Measurements from ENCODE around the gene C1QTNF4. TPM values are rescaled to one million over a fixed set of nuclear protein-coding genes. Genes with fewer than 3 reads are reported as not detected.

C1QTNF4 gene
- total RNA-seq, 1 experiment from 2014 or later: 5.7 TPM

DNA sequence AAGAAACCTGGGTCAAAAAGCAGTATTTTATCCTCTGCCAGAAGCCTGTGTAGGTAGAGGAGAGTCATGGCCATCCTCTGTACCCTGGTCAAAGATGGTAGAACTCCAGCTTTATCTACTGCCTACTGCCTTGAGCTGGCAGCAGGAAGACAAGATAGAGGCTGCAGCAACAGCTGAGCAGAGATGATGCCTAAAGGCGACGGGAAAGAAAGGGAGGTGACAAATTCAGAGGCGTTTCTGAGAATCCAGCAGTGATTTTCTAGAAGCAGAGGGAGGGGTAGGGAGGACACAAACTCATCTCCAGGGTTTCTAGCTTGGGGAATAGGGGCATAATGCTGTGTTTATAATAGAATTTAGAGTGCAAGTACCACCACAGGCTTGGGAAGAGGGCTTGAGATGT, 15.5 kb upstream of the C1QTNF4 start:
- Histone ChIP-seq H2BK15ac (ENCODE audit: low read depth, low read length) (no peak overlapping the region), H4K5ac (ENCODE audit: insufficient read length, low read depth, low read length) (no peak overlapping the region), H3K23me2 (ENCODE audit: insufficient read length, low read depth, low read length, poor library complexity, severe bottlenecking) (no peaks in the 10 kb centered on the region)

More for the DNA sequence above, 15.5 kb upstream of the C1QTNF4 start:
- H3T11ph ChIP-seq (ENCODE audit: low read length): no peak overlapping the region
- H3K9me3 ChIP-seq (ENCODE audit: control insufficient read depth, low read depth, low read length): no peaks in the 10 kb centered on the region
- H3K56ac ChIP-seq (ENCODE audit: insufficient read length, low read depth, low read length): no peak overlapping the region
- no peaks in the 10 kb centered on the region for H3K4me1 ChIP-seq (ENCODE audit: insufficient read depth, low read length)
- H3K79me2 ChIP-seq (ENCODE audit: insufficient read depth, low read length): no peaks in the 10 kb centered on the region
- H2BK12ac ChIP-seq (ENCODE audit: insufficient read length, low read depth, low read length): no peak overlapping the region
- no peak overlapping the region for H4K91ac ChIP-seq (ENCODE audit: insufficient read length, low read depth, low read length)
- WGBS (ENCODE audit: extremely low coverage, insufficient read length, low lambda C conversion rate): no CpG with 5 or more reads among the region's 3 CpGs
- H4K20me1 ChIP-seq (ENCODE audit: control insufficient read depth, insufficient read depth, insufficient read length): no peaks in the 10 kb centered on the region
- no peak overlapping the region for H3K27ac ChIP-seq (ENCODE audit: insufficient read length, low read depth, low read length)
- TF ChIP-seq, protein P1, sequence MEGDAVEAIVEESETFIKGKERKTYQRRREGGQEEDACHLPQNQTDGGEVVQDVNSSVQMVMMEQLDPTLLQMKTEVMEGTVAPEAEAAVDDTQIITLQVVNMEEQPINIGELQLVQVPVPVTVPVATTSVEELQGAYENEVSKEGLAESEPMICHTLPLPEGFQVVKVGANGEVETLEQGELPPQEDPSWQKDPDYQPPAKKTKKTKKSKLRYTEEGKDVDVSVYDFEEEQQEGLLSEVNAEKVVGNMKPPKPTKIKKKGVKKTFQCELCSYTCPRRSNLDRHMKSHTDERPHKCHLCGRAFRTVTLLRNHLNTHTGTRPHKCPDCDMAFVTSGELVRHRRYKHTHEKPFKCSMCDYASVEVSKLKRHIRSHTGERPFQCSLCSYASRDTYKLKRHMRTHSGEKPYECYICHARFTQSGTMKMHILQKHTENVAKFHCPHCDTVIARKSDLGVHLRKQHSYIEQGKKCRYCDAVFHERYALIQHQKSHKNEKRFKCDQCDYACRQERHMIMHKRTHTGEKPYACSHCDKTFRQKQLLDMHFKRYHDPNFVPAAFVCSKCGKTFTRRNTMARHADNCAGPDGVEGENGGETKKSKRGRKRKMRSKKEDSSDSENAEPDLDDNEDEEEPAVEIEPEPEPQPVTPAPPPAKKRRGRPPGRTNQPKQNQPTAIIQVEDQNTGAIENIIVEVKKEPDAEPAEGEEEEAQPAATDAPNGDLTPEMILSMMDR (conservative IDR thresholded peaks at IDR 0.05): no peak
- no peak overlapping the region for H2AK5ac ChIP-seq (ENCODE audit: insufficient read length, low read length)
- H3K18ac ChIP-seq (ENCODE audit: insufficient read length, low read depth, low read length): no peak overlapping the region
- H3K36me3 Mint-ChIP-seq (ENCODE audit: insufficient read depth in 1 of 3, low read depth in 3 of 3): peaks cover 0 to 4% (median 2%) of the 10 kb centered on the region in 3 experiments; a peak in 2 of 7 replicates
- no peak overlapping the region for H2BK120ac ChIP-seq (ENCODE audit: low read depth, low read length, poor library complexity, severe bottlenecking)
- no peak overlapping the region for H3K23ac ChIP-seq (ENCODE audit: insufficient read length, low read depth, low read length)
- H2BK20ac ChIP-seq (ENCODE audit: low read depth, low read length, poor library complexity, severe bottlenecking): no peak overlapping the region
- H3K14ac ChIP-seq (ENCODE audit: insufficient read depth, low read length): no peak overlapping the region
- H2BK5ac ChIP-seq (ENCODE audit: insufficient read length, low read length): no peak overlapping the region
- H3K4me3 Mint-ChIP-seq: no peak overlapping the region
- no peaks in the 10 kb centered on the region for H3K27me3 Mint-ChIP-seq (ENCODE audit: low read depth)
- H3K79me1 ChIP-seq (ENCODE audit: insufficient read depth, low read depth, low read length, poor library complexity, severe bottlenecking): no peaks in the 10 kb centered on the region
- H4K8ac ChIP-seq (replicated peaks; ENCODE audit: insufficient read length, low read depth, low read length): no peak overlapping the region
- H3K27ac Mint-ChIP-seq: no peak overlapping the region
- no peak overlapping the region for H3K4ac ChIP-seq (ENCODE audit: low read depth, low read length)
- H3K9me3 Mint-ChIP-seq: no peaks in the 10 kb centered on the region
- H3K27me3 ChIP-seq (ENCODE audit: insufficient read depth, low read length): no peaks in the 10 kb centered on the region
- H2AFZ ChIP-seq (ENCODE audit: low read length): no peak overlapping the region
- H3K9ac ChIP-seq (ENCODE audit: extremely low read depth, insufficient read length, low read length): no peak overlapping the region
- H3K4me1 Mint-ChIP-seq: no peaks in the 10 kb centered on the region
- H3K4me2 ChIP-seq (ENCODE audit: insufficient read depth, insufficient read length, low read length): no peak overlapping the region
- no peak for DNase-seq

All from H9 (cell line).